Measurements from ENCODE around the gene CLEC7A.

DNA sequence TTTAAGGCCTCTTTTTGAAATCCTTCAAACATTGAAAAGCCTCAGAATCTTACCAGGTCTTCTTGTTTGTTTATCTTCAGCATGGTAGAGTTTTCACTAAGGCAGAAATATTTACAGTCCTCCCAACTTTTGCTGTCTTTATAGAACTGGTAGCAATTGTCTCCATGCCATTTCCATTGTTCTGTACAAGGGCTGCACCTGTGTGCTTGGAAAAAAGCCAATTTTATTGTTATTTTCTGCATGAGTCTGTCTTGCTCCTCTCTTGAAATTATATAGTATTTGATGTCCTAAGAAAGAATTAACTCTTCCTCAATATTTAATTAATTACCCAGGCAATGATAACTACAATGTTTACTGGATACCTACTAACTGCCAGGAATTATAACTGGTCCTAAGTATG, 54.5 kb downstream of the CLEC7A start:
- TF ChIP-seq, protein P1, sequence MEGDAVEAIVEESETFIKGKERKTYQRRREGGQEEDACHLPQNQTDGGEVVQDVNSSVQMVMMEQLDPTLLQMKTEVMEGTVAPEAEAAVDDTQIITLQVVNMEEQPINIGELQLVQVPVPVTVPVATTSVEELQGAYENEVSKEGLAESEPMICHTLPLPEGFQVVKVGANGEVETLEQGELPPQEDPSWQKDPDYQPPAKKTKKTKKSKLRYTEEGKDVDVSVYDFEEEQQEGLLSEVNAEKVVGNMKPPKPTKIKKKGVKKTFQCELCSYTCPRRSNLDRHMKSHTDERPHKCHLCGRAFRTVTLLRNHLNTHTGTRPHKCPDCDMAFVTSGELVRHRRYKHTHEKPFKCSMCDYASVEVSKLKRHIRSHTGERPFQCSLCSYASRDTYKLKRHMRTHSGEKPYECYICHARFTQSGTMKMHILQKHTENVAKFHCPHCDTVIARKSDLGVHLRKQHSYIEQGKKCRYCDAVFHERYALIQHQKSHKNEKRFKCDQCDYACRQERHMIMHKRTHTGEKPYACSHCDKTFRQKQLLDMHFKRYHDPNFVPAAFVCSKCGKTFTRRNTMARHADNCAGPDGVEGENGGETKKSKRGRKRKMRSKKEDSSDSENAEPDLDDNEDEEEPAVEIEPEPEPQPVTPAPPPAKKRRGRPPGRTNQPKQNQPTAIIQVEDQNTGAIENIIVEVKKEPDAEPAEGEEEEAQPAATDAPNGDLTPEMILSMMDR (IDR thresholded peaks at IDR 0.05; ENCODE audit: low read depth, low read length): no peak
- TF ChIP-seq EZH2phosphoT487 (IDR thresholded peaks at IDR 0.05; ENCODE audit: low read depth): no peak
